Measurements from ENCODE around the gene ASXL1.

The ASXL1 gene

DNA sequence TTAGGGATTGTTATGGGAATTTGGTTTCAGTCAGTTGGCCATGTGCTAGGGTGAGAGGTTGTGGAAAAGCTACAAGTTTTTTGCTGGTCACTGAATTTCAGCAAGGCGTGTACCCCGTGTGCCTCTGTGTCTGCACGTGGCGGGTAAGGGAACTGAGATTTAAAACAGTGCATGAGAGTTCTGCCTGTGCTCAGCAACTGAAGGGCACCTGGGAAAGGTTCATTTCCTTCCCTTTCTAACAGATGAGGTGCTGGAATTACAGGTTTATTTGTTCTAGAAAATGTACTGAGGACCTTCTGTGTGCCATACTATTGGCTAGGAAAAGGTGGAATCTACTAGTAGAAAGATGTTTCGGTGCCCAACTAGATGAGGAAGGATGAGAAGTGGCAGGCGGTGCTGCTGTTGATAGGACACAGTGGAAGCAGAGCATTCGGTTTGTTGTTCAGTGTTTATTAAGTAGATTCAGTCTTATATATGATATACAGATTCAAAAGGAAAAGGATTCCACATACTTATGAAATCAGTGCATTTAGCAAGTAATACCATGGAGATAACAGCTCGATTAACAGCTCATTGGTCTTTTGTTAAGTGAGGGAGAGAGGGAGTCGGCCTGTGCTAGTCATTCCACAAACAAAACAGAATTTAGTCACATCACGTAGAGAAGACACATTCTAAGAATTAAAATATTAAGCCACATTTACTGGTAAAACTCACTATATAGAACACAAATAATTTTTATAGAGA, 84.7 kb downstream of the ASXL1 start:
- DNase-seq: no peak

DNA sequence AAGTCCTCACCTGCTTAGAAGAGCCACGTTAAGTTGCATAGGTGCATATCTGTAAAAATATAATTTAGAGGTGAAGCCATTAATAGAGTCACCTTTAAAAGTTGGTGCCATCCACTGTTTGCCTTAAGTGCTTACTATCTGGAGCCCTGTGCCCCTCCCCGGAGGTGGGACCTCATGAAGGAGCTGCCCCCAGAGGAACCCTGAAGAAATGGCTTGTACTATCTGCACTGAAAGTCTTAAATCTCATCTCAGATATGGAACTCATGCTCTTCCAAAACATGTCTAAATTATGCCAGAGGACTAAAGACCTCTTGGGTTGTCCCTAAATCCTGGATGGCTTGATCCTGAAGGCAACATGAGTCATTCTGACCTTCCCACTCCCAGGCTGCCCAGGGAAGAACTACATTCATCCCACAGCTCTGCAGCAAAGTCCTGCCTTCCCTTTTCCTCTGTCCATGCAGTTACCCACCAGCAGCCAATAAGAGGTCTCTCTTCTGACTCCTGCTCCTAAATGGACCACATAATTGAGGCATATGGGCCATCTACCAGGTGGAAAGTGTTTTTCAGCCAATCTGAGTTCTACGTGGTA, 85.3 kb downstream of the ASXL1 start:
- DNase-seq: no peak

DNA sequence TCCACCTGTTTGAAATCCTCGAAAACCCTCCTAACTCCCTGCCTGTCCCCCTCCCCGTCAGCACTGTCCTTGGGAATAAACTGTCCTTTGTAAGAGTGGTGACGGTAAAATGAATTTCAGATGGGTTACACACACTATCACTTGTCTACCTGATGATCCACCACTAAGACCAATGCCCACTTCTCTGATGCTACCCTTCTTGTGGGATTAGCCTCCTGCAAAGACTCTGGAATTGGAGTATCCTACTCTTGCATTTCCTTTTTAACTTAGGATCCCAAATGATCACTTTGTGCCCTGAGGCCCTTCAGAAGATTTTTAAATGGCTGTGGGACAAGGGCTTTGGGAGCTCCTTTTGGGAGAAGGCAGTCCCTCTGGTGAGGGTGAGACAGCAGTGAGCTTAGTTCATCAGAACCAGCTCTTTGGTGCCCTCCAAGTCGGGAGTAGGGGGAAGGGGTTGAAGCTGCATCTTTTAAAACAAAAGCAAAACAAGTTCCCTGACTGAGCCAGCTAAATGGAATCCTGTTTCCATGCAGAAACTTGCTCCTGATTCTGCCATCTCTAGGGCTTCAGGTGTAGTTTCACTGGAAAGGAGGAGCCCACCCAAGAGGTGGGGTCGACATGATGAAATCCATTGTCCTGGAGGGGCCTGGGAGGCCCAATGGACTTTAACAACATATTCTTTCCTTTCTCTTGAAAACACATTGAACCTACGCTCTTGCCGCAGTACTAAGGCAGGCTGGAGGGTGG, 86.5 kb downstream of the ASXL1 start:
- no peak for DNase-seq

DNA sequence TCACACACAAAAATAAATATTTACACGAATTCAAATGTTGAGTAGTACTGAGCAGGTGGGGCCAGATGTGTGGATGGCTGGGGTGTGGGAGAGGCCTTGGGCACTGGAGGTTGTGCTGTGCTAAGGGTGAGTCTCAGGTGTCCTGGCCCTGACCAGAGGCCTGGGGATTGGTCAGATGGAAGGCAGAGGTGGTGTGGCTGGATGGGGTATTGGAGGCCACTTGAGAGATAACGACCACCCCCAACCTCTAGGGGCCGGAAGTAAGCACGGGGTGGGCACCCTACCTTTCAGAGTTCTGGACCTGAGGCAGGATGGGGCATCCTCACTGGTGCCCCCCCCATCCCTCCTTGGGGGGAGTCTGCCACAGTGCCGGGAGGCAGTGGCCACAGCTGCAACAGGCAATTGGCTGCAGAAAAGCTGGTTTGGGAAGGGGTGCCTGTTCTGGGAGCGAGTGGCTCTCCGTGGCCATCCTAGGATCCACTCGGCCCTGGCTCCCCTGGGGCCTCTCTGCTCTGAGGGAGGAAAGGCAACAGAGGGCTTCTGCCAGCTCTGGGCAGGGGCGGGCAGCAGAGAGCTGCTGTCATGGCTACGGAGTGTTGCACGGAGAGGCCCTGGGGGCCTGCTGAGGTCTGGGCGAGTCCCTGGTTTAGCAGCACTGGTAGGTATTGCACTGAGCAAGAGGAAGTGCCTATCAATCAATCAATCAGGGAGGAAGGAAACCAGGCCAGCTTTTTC, 87.6 kb downstream of the ASXL1 start:
- no peak for DNase-seq

DNA sequence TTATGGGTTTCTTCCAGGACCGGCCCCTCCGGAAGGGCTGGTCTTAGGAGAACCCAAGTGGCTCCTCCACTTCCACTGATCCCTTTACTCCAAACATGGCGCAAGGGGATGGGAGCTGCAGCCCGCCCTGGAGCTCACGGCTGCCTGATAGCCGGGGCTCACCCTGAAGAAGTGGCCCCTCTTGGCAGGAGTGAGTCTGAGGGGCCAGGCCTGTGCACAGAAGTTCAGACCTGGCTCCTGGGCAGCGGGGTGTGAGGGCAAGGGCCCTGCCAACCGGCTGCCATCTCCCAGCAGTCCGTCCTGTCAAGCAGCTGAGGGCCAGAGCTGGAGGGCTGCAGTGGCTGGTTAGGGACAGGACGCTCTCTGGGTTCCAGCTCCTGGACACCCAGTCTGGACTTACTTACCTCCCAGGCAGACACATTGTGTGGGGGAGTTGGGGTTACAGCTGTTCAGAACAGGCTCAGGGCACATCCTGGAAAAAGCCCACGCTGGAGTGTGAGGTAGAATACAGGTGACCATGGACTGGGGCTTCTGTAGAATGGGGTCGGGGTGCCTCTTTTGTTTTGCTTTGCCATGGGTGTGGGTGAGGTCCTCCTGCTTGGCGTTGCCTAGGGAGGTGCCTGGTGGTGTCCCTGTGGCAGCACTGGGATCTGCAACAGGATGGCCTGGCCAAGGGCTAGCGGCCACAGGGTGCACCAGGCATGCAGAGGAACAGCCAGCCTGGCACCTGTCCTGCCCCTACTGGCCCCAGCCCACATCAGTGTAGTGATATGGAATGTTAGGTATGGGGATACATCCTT, 88.4 kb downstream of the ASXL1 start:
- no peak for DNase-seq

DNA sequence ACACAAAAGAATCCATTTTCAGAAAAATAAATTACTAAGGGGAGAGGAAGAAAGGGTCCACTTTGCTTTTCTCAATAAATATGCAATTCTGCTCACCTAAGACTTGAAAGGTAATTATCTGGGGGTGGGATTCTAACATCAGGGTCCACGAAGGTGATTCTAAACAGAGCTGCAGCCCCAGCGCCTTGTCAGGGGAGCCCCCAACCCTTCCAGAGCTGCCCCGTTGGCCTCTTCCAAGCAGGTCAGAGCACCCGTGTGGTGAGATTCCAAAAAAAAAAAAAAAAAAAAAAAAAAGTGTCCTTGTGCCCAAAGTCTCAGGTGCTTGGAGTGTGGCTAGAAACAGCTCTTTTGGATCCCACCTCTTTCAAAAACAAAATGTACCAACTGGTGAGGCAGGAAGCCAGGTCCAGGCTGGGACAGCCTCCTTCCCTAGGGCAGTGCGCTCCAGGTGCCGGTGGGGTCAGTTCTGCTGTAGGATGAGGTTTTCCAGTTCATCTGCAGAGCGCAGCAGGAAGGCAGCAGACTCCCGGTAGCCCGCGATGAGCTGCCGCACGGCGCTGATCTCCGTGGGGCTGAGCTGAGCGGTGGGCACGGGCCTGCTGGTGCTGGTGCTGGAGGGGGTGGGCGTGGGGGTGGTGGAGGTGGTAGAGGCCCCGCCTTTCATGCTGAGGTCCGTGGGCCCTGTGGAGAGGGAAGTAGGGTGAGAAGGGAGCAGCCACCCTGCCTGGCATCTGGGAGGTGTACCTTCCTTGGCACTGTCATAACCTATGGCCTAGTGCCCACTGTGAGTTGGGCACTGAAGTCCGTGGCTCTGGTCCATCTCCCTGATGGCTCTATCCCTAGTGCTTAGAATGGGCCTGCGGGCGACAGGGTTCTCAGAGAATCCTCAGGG, 89.3 kb downstream of the ASXL1 start:
- DNase-seq: no peak

DNA sequence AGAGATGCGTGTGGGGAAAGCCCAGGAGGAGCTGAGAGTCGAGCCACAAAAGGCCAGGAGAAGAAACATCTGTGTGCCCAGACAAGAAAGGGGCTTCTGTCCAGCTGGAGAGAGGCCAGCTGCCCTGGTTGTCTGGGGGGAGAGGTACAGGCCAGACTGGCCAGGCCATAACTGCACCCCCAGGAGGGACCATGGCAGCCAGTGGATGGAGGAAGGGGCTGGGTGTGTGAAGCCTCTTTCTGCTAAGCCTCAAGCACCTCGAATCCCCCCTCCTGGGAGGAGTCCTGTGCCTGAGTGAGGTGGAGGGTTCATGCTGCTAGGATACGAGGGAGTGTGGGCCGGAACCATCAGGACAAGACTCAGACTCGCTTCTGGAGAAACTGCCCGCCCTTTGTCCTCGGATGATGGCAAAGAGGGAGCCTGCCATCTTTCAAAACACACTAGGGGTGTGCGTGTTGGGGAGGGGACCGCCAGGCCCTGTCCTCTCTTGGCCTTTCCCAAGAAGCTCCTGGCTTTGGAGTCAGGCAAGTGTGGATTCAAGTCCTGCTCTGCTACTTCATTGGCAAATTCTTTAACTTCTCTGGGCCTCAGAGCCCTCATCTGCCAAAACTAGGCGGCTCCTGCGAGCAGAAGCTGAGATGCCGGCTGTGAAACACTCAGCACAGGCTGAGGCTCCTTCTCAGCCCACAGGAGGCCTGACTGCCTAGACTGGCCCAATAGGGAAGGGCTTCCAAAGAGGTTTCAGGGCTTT, 90.3 kb downstream of the ASXL1 start:
- DNase-seq: no peak

DNA sequence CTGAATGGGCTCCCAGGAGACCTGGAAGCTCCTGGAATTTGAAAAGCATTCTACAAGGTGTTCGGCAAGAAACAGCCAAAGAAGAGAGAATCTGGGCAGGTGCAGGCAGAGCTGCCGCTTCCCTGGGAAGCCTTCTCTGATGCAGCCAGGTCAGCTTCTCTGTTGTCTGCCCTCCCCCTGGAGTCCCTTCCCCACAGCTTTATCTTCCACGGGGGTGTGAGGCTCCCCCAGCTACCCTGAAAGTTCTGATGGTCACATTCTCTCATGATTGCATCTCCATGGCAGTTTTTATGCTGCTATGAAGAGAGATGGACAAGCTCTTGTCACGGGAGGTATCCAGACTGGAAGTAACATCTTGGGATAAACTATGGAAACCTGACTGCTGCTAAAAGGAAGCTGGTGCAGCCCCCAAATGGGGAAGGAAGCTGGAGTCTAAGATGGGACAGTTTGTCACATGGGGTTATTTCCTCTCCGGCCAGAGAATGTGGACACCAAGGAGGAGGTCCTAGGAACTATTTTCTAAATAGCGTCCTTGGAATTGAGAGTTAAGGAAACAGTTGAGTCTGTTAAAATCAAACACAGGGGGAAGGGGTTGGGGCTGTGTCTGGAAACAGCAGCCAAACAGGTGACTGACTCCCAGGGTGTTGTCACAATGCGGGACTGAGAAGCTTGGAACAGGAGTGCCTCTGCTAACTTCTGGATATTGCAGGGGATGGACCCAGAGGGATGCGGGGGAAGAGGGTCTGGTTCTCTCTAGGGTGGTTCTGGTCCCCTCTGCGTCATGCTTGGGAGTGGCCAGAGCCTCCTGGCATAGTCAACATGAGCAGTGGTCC, 91.1 kb downstream of the ASXL1 start:
- DNase-seq: no peak

DNA sequence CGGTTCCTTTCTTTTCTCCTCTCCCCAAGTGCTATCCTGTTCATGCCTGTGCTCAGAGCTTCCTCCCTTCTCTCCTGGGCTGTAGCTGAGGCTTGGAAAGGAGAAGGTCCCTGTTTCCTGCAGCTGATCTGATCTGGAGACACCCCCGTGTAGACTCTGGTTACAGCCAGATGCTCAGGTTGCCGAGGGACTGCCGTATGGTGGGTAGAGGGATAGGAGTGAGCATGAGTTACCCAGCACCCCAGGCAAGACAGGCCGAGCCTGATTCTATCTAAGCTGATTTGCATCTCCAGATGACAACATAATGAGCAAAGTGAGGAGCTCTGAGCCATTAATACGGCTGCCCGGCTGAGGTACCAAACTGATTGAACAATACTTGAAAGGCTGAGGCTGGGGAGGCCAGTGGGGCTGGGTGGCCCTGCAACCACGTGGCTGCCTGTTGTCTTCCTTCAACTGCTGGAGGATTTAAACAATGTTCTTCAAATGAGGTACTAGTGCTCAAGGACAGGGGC, 91.8 kb downstream of the ASXL1 start:
- DNase-seq: no peak

DNA sequence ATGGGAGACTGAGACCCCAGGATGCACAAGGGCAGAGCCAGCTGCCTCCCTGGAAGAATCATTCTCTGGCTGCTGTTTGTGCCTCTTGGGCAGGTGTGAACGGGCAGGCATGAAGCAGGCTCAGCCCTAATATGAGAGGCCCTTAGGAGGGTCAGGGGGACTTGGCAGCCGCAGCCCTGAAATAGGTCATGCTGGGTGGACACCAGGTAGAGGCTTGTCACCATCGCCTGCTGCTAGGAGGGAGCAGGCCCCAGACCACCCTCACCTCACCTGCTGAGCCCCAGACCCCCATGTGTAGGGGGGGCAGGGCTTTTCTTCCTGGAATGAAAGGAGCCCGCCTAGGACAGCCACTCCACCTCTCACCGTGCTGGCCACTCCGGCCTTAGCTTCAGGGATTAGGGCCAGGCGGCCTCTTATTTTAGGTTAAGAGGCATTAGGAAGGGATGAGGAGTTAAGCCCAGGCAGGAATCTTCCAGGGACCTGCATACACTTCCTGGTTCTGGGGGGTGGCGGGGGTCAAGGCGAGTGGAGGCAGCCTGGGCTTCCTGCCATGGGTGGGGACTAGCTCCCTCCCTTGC, 92.4 kb downstream of the ASXL1 start:
- DNase-seq: no peak

DNA sequence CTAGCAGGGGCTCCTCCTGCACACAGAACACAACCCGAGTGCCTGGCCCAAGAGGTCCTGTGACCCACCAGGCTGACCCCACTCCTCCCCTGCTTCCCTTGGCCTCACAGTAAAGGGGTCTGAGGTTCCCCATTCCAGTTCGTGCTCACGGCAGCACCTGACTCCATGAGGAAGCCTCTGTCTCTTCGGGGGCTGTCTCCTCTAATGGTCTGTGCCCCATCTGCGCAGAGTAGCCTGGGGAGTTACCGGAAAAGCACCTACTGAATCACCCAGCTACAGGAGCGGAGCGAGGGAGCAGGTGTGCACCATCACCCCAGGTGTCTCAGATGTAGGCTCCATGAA, 93.2 kb downstream of the ASXL1 start:
- no peak for DNase-seq

DNA sequence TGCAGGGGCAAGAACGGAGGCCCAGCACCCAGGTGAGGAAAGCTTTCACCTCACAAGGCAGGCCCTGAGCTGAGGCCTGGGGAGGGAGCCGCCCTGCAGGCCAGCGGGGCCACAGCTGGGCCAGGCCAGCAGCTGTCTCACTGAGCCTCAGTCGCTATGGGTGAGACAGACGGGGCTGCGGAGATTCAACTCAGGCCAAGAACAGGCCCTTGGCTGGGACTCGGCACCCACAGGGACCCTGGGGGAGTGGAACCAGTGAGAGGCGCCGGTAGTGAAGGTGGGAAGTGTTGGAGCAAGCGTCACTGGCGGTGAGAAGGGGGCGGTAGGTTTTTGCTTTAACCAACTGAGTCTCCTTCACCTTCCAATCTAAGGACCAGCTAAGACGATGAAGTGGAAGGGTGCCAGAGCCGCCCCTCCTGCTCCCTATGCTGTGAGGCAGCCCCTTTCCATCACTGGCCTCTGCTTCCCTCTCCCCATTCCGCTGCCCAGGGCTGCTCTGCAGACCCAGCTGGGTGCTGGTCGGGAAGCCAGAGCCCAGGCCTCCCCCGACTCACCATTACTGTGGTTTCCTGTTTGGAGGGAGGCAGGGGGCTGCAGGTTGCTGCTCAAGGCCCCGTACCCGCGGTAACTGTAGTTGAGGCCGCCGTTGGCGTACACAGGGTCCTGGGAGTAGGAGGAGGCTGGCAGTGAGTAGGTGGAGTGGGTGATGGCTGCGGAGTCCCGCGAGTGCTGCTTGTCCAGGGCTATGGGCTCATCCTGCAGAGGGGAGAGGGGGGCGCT, 93.7 kb downstream of the ASXL1 start:
- no peak for DNase-seq

DNA sequence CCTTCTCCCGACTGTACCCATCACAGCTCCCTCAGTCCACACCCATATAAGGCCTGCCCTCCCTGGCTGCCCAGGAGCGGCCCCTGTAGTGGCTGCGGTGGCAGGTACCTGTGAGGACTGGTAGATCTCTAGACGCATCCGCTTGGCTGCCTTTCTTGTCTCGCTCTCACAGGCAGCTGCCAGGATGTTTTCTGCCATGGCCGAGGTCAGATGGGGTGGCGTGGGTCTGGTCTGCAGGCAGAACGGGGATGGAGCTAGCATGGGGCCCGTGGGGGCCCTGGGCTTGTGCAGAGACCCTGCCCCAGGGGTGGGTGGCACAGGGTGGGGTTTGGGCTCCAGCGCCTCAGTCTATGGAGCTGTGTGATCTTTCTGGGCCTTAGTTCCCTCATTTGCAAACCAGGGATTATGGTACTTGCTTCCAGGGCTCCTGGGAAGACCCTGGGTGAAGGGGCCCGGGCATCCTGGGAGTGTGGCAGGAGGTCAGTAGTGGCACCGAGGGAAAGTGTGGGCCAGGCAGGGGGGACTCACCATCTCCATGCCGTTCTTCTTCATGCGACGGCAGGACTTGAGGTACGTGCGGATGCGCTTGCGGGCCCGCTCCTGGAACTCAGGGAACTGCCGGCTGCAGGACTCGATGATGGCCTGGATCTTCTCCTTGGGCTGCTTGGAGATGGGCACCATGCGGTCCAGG, 94.8 kb downstream of the ASXL1 start:
- no peak for DNase-seq

DNA sequence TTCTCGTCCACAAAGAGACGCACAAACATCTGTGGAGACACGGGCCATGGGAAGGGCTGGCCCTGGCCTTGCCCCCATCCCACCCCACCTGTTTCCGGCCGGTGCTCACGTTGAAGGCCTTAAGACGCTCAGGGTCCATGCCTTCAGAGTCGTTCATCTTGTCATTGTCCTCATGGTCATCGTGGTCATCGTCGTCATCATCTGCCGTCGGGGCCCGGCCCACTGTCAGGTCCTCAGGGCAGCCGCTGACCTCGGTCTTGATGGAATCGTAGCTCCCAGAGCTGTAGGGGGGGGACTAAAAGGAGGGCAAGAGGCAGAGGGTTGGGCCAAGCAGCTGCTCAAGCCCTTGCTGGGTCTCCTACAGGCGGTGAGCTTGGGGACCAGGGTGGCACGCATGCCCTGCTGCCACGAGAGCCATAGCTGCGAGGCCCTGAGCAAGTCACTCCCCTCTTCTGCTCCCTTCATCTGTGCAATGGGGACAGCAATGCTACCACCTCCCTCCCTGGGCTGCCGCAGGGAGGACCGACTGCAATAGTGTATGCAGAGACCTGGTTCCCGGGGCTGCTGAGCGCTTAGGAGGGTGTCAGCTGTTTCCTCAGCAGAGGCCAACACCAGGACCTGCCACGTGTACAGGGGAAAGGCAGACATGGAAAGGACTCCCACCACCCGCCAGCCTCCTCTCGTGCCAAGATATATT, 95.5 kb downstream of the ASXL1 start:
- DNase-seq: no peak

DNA sequence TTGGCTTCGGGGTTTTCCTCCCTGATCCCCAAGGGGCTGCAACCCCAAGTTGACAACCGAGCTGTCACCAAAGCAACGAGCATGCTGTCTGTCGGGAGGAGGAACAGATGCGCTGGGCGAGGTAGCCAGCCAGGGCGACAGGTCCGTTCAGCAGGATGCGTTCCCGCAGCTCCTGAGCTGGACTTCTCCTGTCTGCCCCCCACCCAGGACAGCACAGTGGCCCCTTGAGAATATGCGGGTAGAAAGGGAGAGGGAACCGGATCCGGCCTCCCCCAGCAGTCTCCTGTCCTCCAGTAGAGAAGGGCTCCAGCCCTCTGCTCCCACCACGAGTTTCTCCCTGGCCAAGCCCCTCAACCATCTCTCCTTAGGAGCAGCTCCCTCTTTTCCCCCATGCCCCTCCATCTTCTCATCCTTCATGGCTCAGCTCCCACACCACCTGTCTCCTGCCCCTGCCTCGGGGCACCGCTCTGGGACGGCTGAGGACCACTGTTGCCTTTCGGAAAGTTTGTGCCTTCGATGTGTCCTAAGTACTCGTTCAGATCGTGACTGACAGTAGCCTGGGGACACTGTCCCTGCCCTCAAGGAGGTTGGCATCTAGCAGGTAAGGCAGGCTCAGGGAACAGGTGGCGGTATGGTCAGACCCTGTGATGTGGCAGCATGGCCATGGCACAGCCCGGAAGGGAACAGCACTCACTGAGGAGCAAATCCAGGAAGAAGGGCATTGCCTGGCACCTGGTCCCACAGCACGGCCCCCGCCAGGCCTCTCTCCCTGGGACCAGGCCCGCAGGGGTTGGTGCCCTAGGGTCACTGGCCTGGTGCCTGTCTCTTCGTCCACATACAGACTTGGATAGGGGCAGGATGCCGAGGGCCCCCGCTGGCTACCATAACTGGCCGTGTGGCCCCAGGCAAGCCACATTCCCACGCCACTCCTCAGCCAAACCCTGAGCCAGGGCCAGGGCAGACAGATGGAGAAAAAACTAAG, 96.3 kb downstream of the ASXL1 start:
- DNase-seq: no peak
